Stimulated activated CD4-positive, alpha-beta T cell treated with anti-CD3 and anti-CD28 coated beads, Interleukin-2, amount 100 ng/mL, for 24 hours (primary cell): ENCODE results near the gene ATG16L1.
A peak's percentile ranks its signal among the peaks of the same experiment; 100 is the strongest.

Source experiments
- DNase-seq, 2 donors: peaks; one replicate each; pipeline ENCODE4 v3.0.0-alpha.2; 2020

Gene ATG16L1

GRCh38 chr2:233251306-233252116 is at the start of gene ATG16L1:
ATG16L1 (plus strand) TSS chr2:233251673; CDS start chr2:233251828, 155 bp downstream.
- DNase-seq: peak; percentile 95 to 96

GRCh38 chr2:233202531-233202944 is 48.9 kb upstream of the ATG16L1 start:
- DNase-seq: no peak

GRCh38 chr2:233203060-233203459 is 48.4 kb upstream of the ATG16L1 start:
- no peak for DNase-seq

- no peak for DNase-seq
Measured at GRCh38 chr2:233204286-233204936, 47.1 kb upstream of the ATG16L1 start.

- DNase-seq: no peak
Measured at GRCh38 chr2:233208382-233209116, 42.9 kb upstream of the ATG16L1 start.

- no peak for DNase-seq
Measured at GRCh38 chr2:233209117-233209532, 42.3 kb upstream of the ATG16L1 start.

GRCh38 chr2:233209533-233210171 is 41.8 kb upstream of the ATG16L1 start:
- no peak for DNase-seq

- no peak for DNase-seq
Measured at GRCh38 chr2:233210281-233210680, 41.2 kb upstream of the ATG16L1 start.

GRCh38 chr2:233210843-233211547 is 40.5 kb upstream of the ATG16L1 start:
- no peak for DNase-seq

GRCh38 chr2:233211548-233211895 is 40.0 kb upstream of the ATG16L1 start:
- DNase-seq: no peak

- DNase-seq: no peak
Measured at GRCh38 chr2:233213011-233213410, 38.5 kb upstream of the ATG16L1 start.

- no peak for DNase-seq
Measured at GRCh38 chr2:233213975-233214374, 37.5 kb upstream of the ATG16L1 start.

GRCh38 chr2:233217892-233218377 is 33.5 kb upstream of the ATG16L1 start:
- DNase-seq: no peak

GRCh38 chr2:233218836-233219235 is 32.6 kb upstream of the ATG16L1 start:
- DNase-seq: no peak

- no peak for DNase-seq
Measured at GRCh38 chr2:233219848-233220247, 31.6 kb upstream of the ATG16L1 start.

- no peak for DNase-seq
Measured at GRCh38 chr2:233221378-233222063, 30.0 kb upstream of the ATG16L1 start.

GRCh38 chr2:233223059-233223894 is 28.2 kb upstream of the ATG16L1 start:
- no peak for DNase-seq

GRCh38 chr2:233225230-233226068 is 26.0 kb upstream of the ATG16L1 start:
- no peak for DNase-seq

GRCh38 chr2:233226511-233227031 is 24.9 kb upstream of the ATG16L1 start:
- no peak for DNase-seq
